HepG2 (cell line): ENCODE results near the gene CLUH. TPM values are rescaled to one million over a fixed set of nuclear protein-coding genes. Genes with fewer than 3 reads are reported as not detected.

ENCODE experiments used
- BCL6 ChIP-seq: IDR thresholded peaks from 2 replicates; pipeline ENCODE4 v1.6.1; 2016; ENCODE audit warnings: missing genetic modification reagents, missing compliant biosample characterization
- BHLHE40 ChIP-seq: IDR thresholded peaks from 2 replicates; pipeline ENCODE4 v1.6.1; 2011; ENCODE audit warnings: low read length, improper control_type of control experiment
- CEBPG ChIP-seq: IDR thresholded peaks from 2 replicates; pipeline ENCODE4 v1.6.1; 2016
- CREBL2 ChIP-seq: sonication (generic); formaldehyde crosslinking; IDR thresholded peaks from 2 replicates; pipeline ENCODE4 v1.8.1; 2023; ENCODE audit warnings: missing genetic modification reagents, mild to moderate bottlenecking, borderline replicate concordance
- FOSL1 ChIP-seq: sonication (generic); formaldehyde crosslinking; IDR thresholded peaks from 2 replicates; pipeline ENCODE4 v1.9.0; 2021; ENCODE audit warnings: missing genetic modification reagents, borderline replicate concordance
- FOSL2 ChIP-seq: sonication (generic); formaldehyde crosslinking; IDR thresholded peaks from 2 replicates; pipeline ENCODE4 v1.4.0; 2020; ENCODE audit warnings: missing genetic modification reagents
- FOXA1 ChIP-seq, 2 experiments: fragments of 450-650 bp in 1 of 2; sonication (generic) in 1 of 2; formaldehyde crosslinking in 1 of 2; IDR thresholded peaks; 2 replicates each; pipeline versions ENCODE4 v1.4.0 to v1.6.1; 2016 to 2020; ENCODE audit warnings: missing genetic modification reagents in 1 of 2
- FOXK2 ChIP-seq: fragments of 450-650 bp; IDR thresholded peaks from 2 replicates; pipeline ENCODE4 v1.6.1; 2016
- FOXP1 ChIP-seq, 2 experiments: fragments of 450-650 bp in 1 of 2; IDR thresholded peaks; 2 replicates each; pipeline ENCODE4 v1.6.1; 2017 to 2018; ENCODE audit warnings: antibody characterized with exemption in 1 of 2
- HMGXB4 ChIP-seq, 2 experiments: sonication (generic) in 1 of 2; formaldehyde crosslinking in 1 of 2; IDR thresholded peaks; 2 replicates each; pipeline versions ENCODE4 v1.4.0 to v1.6.1; 2018 to 2020; ENCODE audit warnings: missing genetic modification reagents in 2 of 2, borderline replicate concordance in 1 of 2, low read depth in 1 of 2, mild to moderate bottlenecking in 1 of 2, missing biosample characterization in 1 of 2
- HNRNPUL1 ChIP-seq: fragments of 200-400 bp; formaldehyde crosslinking; IDR thresholded peaks from 2 replicates; pipeline ENCODE4 v1.6.1; 2017; ENCODE audit warnings: low read depth, mild to moderate bottlenecking, low read length, moderate library complexity
- KDM1A ChIP-seq: IDR thresholded peaks from 2 replicates; pipeline ENCODE4 v1.6.1; 2016; ENCODE audit warnings: missing compliant biosample characterization
- RARA ChIP-seq: IDR thresholded peaks from 2 replicates; pipeline ENCODE4 v1.6.1; 2016; ENCODE audit warnings: missing genetic modification reagents, missing compliant biosample characterization
- SALL1 ChIP-seq: sonication (generic); formaldehyde crosslinking; IDR thresholded peaks from 2 replicates; pipeline ENCODE4 v1.8.0; 2022; ENCODE audit warnings: mild to moderate bottlenecking, missing genetic modification reagents
- SMARCC2 ChIP-seq: fragments of 450-650 bp; IDR thresholded peaks from 2 replicates; pipeline ENCODE4 v1.6.1; 2017; ENCODE audit warnings: antibody characterized with exemption, mild to moderate bottlenecking
- TAF15 ChIP-seq: fragments of 200-400 bp; formaldehyde crosslinking; IDR thresholded peaks from one replicate; pipeline ENCODE4 v1.6.1; 2018; ENCODE audit warnings: mild to moderate bottlenecking, low read depth, low read length; ENCODE audit not compliant: poor library complexity, severe bottlenecking
- UBTF ChIP-seq: sonication (generic); formaldehyde crosslinking; IDR thresholded peaks from 2 replicates; pipeline ENCODE4 v1.4.0; 2020; ENCODE audit warnings: mild to moderate bottlenecking, missing genetic modification reagents
- ZBTB3 ChIP-seq: sonication (generic); formaldehyde crosslinking; IDR thresholded peaks from 2 replicates; pipeline ENCODE4 v1.4.0; 2020; ENCODE audit warnings: low read depth, mild to moderate bottlenecking, moderate library complexity, missing genetic modification reagents, borderline replicate concordance
- ZNF362 ChIP-seq: sonication (generic); formaldehyde crosslinking; IDR thresholded peaks from 2 replicates; pipeline ENCODE4 v1.4.0; 2020; ENCODE audit warnings: missing genetic modification reagents, mild to moderate bottlenecking, borderline replicate concordance
- ZNF430 ChIP-seq: sonication (generic); formaldehyde crosslinking; IDR thresholded peaks from 2 replicates; pipeline ENCODE4 v1.9.0; 2021; ENCODE audit warnings: mild to moderate bottlenecking, missing genetic modification reagents
- ZNF512 ChIP-seq: sonication (generic); formaldehyde crosslinking; IDR thresholded peaks from 2 replicates; pipeline ENCODE4 v1.4.0; 2020; ENCODE audit warnings: mild to moderate bottlenecking, missing genetic modification reagents
- ZNF691 ChIP-seq: sonication (generic); formaldehyde crosslinking; IDR thresholded peaks from 2 replicates; pipeline ENCODE4 v1.4.0; 2020; ENCODE audit warnings: missing genetic modification reagents, low read depth, mild to moderate bottlenecking, borderline replicate concordance
- polyA plus RNA-seq, 8 experiments: library from polyadenylated mRNA; depleted of rRNA in 3 of 8; stranded (reverse) in 7 of 8; unstranded in 1 of 8; fragments of >200 nt; fragmentation: Illumina TruSeq in 4 of 8; extraction: Trizol in 4 of 8; gene quantifications; 2 replicates each; pipeline versions ENCODE4 v1.2.1 to v1.2.3, GENCODE V29; 2011 to 2016; ENCODE audit warnings: low read depth in 4 of 8, missing spikeins in 1 of 8, mixed read lengths in 1 of 8; ENCODE audit not compliant: insufficient read depth in 1 of 8
- total RNA-seq, 5 experiments: library from RNA; depleted of rRNA; stranded (reverse); fragments of >200 nt; fragmentation: Illumina TruSeq; extraction: Trizol; gene quantifications; 2 replicates each; pipeline ENCODE4 v1.2.3, GENCODE V29; 2016; ENCODE audit warnings: low read depth in 1 of 5

Gene CLUH
- total and polyA plus RNA-seq, 2 of the 13 experiments (the other 11 are each of a cell fraction or from before 2014, with no cell fraction given), result 30.9 to 60.5 TPM

- TF ChIP-seq UBTF (CRISPR knock-in tag), result no peak
- no peak for TF ChIP-seq ZNF512 (CRISPR knock-in tag)
- no peak for TF ChIP-seq BHLHE40
- TF ChIP-seq ZNF362 (CRISPR knock-in tag), result peak; percentile 26; the same call in 1 of the 2 replicates
- no peak for TF ChIP-seq BCL6 (CRISPR knock-in tag)
- TF ChIP-seq SMARCC2, result no peak
- TF ChIP-seq TAF15, result no peak
- TF ChIP-seq HMGXB4 (CRISPR knock-in tag; IDR thresholded peaks at IDR 0.05; ENCODE audit: borderline replicate concordance in 1 of 2, low read depth in 1 of 2), result no peak
- TF ChIP-seq KDM1A (CRISPR knock-in tag), result no peak
- TF ChIP-seq FOXA1 (IDR thresholded peaks at IDR 0.05), result no peak
- no peak for TF ChIP-seq FOXA1 (CRISPR knock-in tag; IDR thresholded peaks at IDR 0.05)
- peak; percentile 86 for TF ChIP-seq FOSL2 (CRISPR knock-in tag)
- TF ChIP-seq ZNF430 (CRISPR knock-in tag), result no peak
- TF ChIP-seq SALL1 (CRISPR knock-in tag), result no peak
- TF ChIP-seq CEBPG (CRISPR knock-in tag), result no peak
- no peak for TF ChIP-seq CREBL2 (CRISPR knock-in tag)
- TF ChIP-seq ZBTB3 (CRISPR knock-in tag), result no peak
- no peak for TF ChIP-seq FOXP1 (IDR thresholded peaks at IDR 0.05)
- no peak for TF ChIP-seq FOXP1 (CRISPR knock-in tag; IDR thresholded peaks at IDR 0.05)
- peak; percentile 20; the same call in 1 of the 2 replicates for TF ChIP-seq RARA
- peak; percentile 52; the same call in 1 of the 2 replicates for TF ChIP-seq FOSL1
- no peak for TF ChIP-seq ZNF691 (CRISPR knock-in tag)
- no peak for TF ChIP-seq HNRNPUL1
- TF ChIP-seq FOXK2, result no peak
Observed at GRCh38 chr17:2718150-2718938, 6.8 kb upstream of the CLUH start (continued).
